HG03095 (cell line): Measurements from ENCODE around the gene GFER.

Experiments used
- ATAC-seq: cut with Tn5 transposase; IDR thresholded peaks from one replicate; pipeline ENCODE4 v1.9.1; 2021; ENCODE audit warnings: moderate library complexity; ENCODE audit not compliant: unreplicated experiment

Gene GFER

GRCh38 chr16:1974157-1975070 lies 9.6 kb upstream of the GFER start:
- ATAC-seq: no peak

- no peak for ATAC-seq
Observed at GRCh38 chr16:1975432-1976215, 8.4 kb upstream of the GFER start.

- ATAC-seq: no peak
Observed at GRCh38 chr16:1976216-1976520, 7.8 kb upstream of the GFER start.

- ATAC-seq: no peak
Observed at GRCh38 chr16:1976951-1977874, 6.8 kb upstream of the GFER start.

- no peak for ATAC-seq
Observed at GRCh38 chr16:1977875-1978268, 6.1 kb upstream of the GFER start.

- no peak for ATAC-seq
Observed at GRCh38 chr16:1978476-1979120, 5.4 kb upstream of the GFER start.

GRCh38 chr16:1979271-1980029 lies 4.5 kb upstream of the GFER start:
- ATAC-seq: no peak

- ATAC-seq: no peak
Observed at GRCh38 chr16:1980030-1980769, 3.8 kb upstream of the GFER start.

GRCh38 chr16:1980770-1981087 lies 3.3 kb upstream of the GFER start:
- no peak for ATAC-seq

GRCh38 chr16:1981398-1981836 lies 2.6 kb upstream of the GFER start, which contains the start of gene NOXO1:
Gene NOXO1 (minus strand): TSS chr16:1981469. CDS start chr16:1981179, 290 bp downstream.
- ATAC-seq: no peak

GRCh38 chr16:1982013-1982433 lies 2.0 kb upstream of the GFER start:
- no peak for ATAC-seq

- ATAC-seq: no peak
Observed at GRCh38 chr16:1982991-1983543, 926 bp upstream of the GFER start.

GRCh38 chr16:1984347-1985225 lies 593 bp downstream of the GFER start:
- no peak for ATAC-seq

- ATAC-seq: no peak
Observed at GRCh38 chr16:1985466-1986150, 1.6 kb downstream of the GFER start.

- no peak for ATAC-seq
Observed at GRCh38 chr16:1987198-1987597, 3.2 kb downstream of the GFER start.

GRCh38 chr16:1989209-1990100 lies 5.5 kb downstream of the GFER start, which contains the start of gene SYNGR3:
Gene SYNGR3 (plus strand): TSS chr16:1989970. CDS start chr16:1990103, 133 bp downstream.
- ATAC-seq: no peak

- no peak for ATAC-seq
Observed at GRCh38 chr16:1990101-1990350, 6.0 kb downstream of the GFER start.
